ENCODE measurements around the gene HDGFL2. TPM values are rescaled to one million over a fixed set of nuclear protein-coding genes. Genes with fewer than 3 reads are reported as not detected.
A peak's percentile ranks its signal among the peaks of the same experiment; 100 is the strongest.

Gene HDGFL2
- total RNA-seq, 1 experiment from 2014 or later: 71.4 TPM

- Histone ChIP-seq H3K36me3 (no peaks in the 10 kb centered on the region), H3K4me1 (replicated peaks) (no peaks in the 10 kb centered on the region), H3K4me3 (no peak overlapping the region), H3K27ac (no peak overlapping the region), H3K9me3 (replicated peaks) (no peaks in the 10 kb centered on the region), H3K27me3 (replicated peaks) (peaks cover 26% of the 10 kb centered on the region)
- no peak for DNase-seq (ENCODE audit: low read depth in 1 of 2, low spot score in 2 of 2)
Observed at GRCh38 chr19:4513248-4513647, 41.2 kb downstream of the HDGFL2 start.

DNA sequence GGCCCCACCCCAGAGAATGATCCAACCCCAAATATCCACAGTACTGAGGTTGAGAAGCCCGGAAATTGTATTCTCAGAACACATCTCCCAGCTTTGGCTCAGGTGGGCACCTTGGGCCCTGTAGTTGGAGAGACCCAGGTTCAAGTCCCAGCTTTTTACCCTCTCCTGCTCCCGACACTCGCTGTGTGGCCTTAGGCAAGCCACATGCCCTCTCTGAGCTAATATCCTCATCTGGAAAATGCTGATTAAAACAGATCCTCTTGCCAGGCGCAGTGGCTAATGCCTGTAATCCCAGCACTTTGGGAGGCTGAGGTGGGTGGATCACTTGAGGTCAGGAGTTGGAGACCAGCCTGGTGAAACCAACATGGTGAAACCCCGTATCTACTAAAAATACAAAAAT is 43.6 kb downstream of the HDGFL2 start:
- no peaks in the 10 kb centered on the region for H3K9me3 ChIP-seq (replicated peaks)
- no peak overlapping the region for H3K27ac ChIP-seq
- no peaks in the 10 kb centered on the region for H3K36me3 ChIP-seq
- DNase-seq (ENCODE audit: low read depth in 1 of 2, low spot score in 2 of 2): no peak
- no peaks in the 10 kb centered on the region for H3K4me1 ChIP-seq (replicated peaks)
- H3K27me3 ChIP-seq (replicated peaks): peaks cover 26% of the 10 kb centered on the region
- no peak overlapping the region for H3K4me3 ChIP-seq

DNA sequence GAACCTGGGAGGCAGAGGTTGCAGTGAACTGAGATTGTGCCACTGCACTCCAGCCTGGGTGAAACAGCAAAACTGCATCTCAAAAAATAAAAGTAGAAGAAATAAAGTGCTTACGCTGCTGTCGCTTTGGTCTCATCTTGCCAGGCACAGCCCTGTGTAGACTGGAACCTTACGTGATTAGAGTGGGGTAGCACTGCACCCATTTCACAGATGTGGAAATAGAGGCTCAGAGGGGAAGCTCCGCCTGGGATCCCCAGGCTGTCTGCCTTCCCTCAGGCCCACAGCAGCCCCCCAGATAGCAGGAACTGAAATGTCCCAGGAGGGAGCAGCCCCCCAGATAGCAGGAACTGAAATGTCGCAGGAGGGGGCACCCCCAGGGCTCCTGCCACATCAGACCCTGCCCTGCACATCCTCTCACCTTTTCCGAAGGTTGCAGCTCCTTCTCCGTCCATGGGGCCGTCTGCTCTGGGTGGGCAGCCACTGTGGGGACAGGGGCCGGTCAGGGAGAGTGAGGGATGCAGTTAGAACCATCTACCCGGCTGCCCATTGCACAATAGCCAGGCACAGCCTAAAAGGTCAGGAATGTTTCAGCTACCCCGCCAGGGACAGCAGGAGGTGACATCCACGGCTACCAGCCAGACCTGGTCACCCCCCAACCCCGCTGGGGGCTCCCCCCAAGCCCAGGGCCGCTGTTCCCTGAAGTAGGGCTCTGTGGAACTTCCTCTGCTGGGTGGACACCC is 44.3 kb downstream of the HDGFL2 start:
- H3K27me3 ChIP-seq (replicated peaks): peaks cover 29% of the 10 kb centered on the region
- H3K36me3 ChIP-seq: no peaks in the 10 kb centered on the region
- H3K27ac ChIP-seq: no peak overlapping the region
- no peak for DNase-seq (ENCODE audit: low read depth in 1 of 2, low spot score in 2 of 2)
- no peak overlapping the region for H3K4me3 ChIP-seq
- 0 out of 2 replicates have a peak, but pooled peaks cover 1% of the 10 kb centered on the region for H3K4me1 ChIP-seq (replicated peaks)
- no peaks in the 10 kb centered on the region for H3K9me3 ChIP-seq (replicated peaks)

DNA sequence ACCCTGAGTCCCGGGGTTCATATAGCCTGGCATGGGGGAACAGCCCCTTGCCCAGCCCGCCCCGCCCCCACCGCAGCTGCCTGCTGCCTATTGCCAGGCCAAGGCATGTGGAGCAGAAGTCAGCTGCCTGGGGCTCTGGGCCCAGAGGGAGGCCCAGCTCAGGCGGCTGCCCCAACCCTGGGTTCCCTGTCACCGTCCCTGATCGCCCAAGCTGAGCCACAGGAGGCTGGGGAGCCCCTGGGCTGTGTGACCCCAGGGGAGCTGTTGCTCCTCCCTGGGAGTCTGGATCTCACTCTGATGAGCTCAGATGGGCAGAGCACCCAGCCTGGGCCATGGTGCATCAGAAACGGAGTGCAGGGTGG is 44.8 kb downstream of the HDGFL2 start:
- H3K27me3 ChIP-seq (replicated peaks): peaks cover 29% of the 10 kb centered on the region
- 0 out of 2 replicates have a peak, but pooled peaks cover 3% of the 10 kb centered on the region for H3K4me1 ChIP-seq (replicated peaks)
- no peak overlapping the region for H3K4me3 ChIP-seq
- H3K9me3 ChIP-seq (replicated peaks): no peaks in the 10 kb centered on the region
- H3K27ac ChIP-seq: no peak overlapping the region
- DNase-seq (ENCODE audit: low read depth in 1 of 2, low spot score in 2 of 2): no peak
- H3K36me3 ChIP-seq: no peaks in the 10 kb centered on the region

- no peak overlapping the region for H3K27ac ChIP-seq
- no peak overlapping the region for H3K4me3 ChIP-seq
- no peaks in the 10 kb centered on the region for H3K36me3 ChIP-seq
- H3K4me1 ChIP-seq (replicated peaks): 0 out of 2 replicates have a peak, but pooled peaks cover 3% of the 10 kb centered on the region
- peaks cover 29% of the 10 kb centered on the region for H3K27me3 ChIP-seq (replicated peaks)
- no peaks in the 10 kb centered on the region for H3K9me3 ChIP-seq (replicated peaks)
- DNase-seq (ENCODE audit: low read depth in 1 of 2, low spot score in 2 of 2): no peak
Observed at GRCh38 chr19:4517451-4518057, 45.5 kb downstream of the HDGFL2 start.

- no peak within 1 kb of the TSS for H3K4me3 ChIP-seq
- no peak within 1 kb of the TSS for H3K27ac ChIP-seq
- H3K27me3 ChIP-seq (replicated peaks): peaks cover 29% of the 10 kb centered on the region
- H3K4me1 ChIP-seq (replicated peaks): peaks cover 3% of the 10 kb centered on the region; the same call in 1 of the 2 replicates
- no peaks in the 10 kb centered on the region for H3K36me3 ChIP-seq
- DNase-seq (ENCODE audit: low read depth in 1 of 2, low spot score in 2 of 2): no peak
- H3K9me3 ChIP-seq (replicated peaks): no peaks in the 10 kb centered on the region
Observed at GRCh38 chr19:4518345-4519171, 46.5 kb downstream of the HDGFL2 start, which contains the start of gene PLIN4. Gene PLIN4 (minus strand): TSS chr19:4518486. CDS start chr19:4518272, 214 bp downstream.

GRCh38 chr19:4519172-4519496 is 47.0 kb downstream of the HDGFL2 start:
- peaks cover 3% of the 10 kb centered on the region; the same call in 1 of the 2 replicates for H3K4me1 ChIP-seq (replicated peaks)
- H3K27me3 ChIP-seq (replicated peaks): peaks cover 29% of the 10 kb centered on the region
- H3K36me3 ChIP-seq: no peaks in the 10 kb centered on the region

DNA sequence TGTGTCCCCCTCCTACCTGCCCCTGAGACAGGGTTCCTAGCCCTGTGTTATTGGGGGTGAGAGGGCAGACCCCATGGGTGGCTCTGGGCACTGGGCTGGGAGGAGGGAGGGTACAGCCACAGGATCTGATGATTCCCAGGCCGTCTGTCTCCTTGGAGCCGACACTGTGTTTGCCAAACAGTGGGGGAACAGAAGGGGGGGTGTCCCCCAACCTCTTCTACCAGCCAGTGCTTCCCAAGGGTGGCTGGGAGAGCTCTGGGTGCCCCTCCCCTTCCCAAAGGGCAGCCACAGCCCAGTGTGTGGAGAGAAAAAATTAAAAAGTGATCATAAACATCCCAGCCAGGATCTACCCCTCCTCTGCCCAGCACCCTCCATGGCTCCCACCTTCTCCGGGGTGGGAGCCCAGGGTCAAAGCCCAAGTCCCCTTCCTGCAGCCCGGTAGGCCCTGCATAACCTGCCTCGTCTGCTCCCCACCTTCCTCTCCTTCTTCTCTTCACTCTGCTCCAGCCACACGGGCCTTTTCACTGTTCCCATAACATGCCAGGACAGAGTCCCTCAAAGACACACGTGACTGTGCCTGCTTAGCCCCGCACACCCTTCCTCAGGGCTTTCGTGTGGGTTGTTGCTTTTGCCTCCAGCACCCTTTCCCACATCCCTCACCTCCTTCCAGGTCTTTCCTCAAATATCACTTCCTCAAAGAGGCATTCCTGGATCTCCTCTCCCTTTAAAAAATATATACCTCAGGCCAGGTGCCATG is 47.6 kb downstream of the HDGFL2 start:
- no peaks in the 10 kb centered on the region for H3K9me3 ChIP-seq (replicated peaks)
- no peak overlapping the region for H3K4me3 ChIP-seq
- DNase-seq (ENCODE audit: low read depth in 1 of 2, low spot score in 2 of 2): no peak
- H3K27me3 ChIP-seq (replicated peaks): peaks cover 29% of the 10 kb centered on the region
- H3K36me3 ChIP-seq: no peaks in the 10 kb centered on the region
- H3K27ac ChIP-seq: no peak overlapping the region
- H3K4me1 ChIP-seq (replicated peaks): peaks cover 3% of the 10 kb centered on the region; the same call in 1 of the 2 replicates

More at GRCh38 chr19:4519172-4519496, 47.0 kb downstream of the HDGFL2 start:
- no peak for DNase-seq (ENCODE audit: low read depth in 1 of 2, low spot score in 2 of 2)
- Histone ChIP-seq H3K4me3 (no peak overlapping the region), H3K27ac (no peak overlapping the region), H3K9me3 (replicated peaks) (no peaks in the 10 kb centered on the region)

DNA sequence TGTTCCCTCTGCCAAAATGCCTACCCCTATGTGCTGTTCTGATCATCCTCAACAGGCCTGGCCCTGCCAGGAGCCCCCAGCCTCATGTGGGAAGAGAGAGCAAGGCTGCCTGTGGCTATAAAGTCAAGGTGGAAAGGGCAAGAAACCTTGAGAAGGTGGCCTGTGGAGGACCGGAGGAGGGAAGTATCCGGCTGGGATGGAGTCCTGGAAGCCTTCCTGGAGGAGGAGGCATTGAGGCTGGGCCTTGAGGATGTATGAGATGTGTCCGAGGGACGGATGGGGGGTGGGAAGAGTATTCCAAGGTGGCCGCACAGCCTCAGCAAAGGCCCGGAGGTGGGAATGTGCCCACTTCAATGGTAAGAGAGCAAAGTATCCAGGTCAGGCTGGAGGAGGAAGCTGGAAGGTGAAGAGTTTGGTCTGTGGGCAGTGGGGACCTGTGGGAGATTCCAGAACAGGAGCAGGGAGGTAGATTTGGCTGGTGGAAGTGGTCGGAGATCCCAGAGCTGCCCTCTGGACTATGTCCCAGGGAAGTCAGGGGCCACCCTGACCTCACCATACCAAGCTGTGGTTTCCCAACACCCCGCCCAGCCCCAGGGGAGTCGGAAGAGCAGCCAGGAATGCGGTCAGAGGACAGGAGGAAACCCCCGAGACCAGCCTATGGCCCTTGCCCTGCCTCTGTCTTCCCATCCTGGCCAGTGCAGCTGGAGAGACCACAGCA is 49.2 kb downstream of the HDGFL2 start:
- no peak for DNase-seq (ENCODE audit: low read depth in 1 of 2, low spot score in 2 of 2)
- H3K27me3 ChIP-seq (replicated peaks): peaks cover 18% of the 10 kb centered on the region
- no peak overlapping the region for H3K27ac ChIP-seq

GRCh38 chr19:4521888-4522242 is 49.8 kb downstream of the HDGFL2 start:
- no peaks in the 10 kb centered on the region for H3K36me3 ChIP-seq
- no peak overlapping the region for H3K4me3 ChIP-seq
- no peak for DNase-seq (ENCODE audit: low read depth in 1 of 2, low spot score in 2 of 2)
- peaks cover 3% of the 10 kb centered on the region; the same call in 1 of the 2 replicates for H3K4me1 ChIP-seq (replicated peaks)
- H3K27ac ChIP-seq: no peak overlapping the region
- no peaks in the 10 kb centered on the region for H3K9me3 ChIP-seq (replicated peaks)
- H3K27me3 ChIP-seq (replicated peaks): peaks cover 13% of the 10 kb centered on the region

More for the DNA sequence above, 49.2 kb downstream of the HDGFL2 start:
- H3K4me3 ChIP-seq: no peak overlapping the region
- no peaks in the 10 kb centered on the region for H3K9me3 ChIP-seq (replicated peaks)
- H3K4me1 ChIP-seq (replicated peaks): peaks cover 3% of the 10 kb centered on the region; the same call in 1 of the 2 replicates
- no peaks in the 10 kb centered on the region for H3K36me3 ChIP-seq

GRCh38 chr19:4522291-4523002 is 50.4 kb downstream of the HDGFL2 start:
- Histone ChIP-seq H3K36me3 (no peaks in the 10 kb centered on the region), H3K4me3 (no peak overlapping the region), H3K27me3 (replicated peaks) (peaks cover 7% of the 10 kb centered on the region; the same call in 1 of the 2 replicates), H3K4me1 (replicated peaks) (peaks cover 3% of the 10 kb centered on the region; the same call in 1 of the 2 replicates), H3K9me3 (replicated peaks) (no peaks in the 10 kb centered on the region), H3K27ac (no peak overlapping the region)
- no peak for DNase-seq (ENCODE audit: low read depth in 1 of 2, low spot score in 2 of 2)

DNA sequence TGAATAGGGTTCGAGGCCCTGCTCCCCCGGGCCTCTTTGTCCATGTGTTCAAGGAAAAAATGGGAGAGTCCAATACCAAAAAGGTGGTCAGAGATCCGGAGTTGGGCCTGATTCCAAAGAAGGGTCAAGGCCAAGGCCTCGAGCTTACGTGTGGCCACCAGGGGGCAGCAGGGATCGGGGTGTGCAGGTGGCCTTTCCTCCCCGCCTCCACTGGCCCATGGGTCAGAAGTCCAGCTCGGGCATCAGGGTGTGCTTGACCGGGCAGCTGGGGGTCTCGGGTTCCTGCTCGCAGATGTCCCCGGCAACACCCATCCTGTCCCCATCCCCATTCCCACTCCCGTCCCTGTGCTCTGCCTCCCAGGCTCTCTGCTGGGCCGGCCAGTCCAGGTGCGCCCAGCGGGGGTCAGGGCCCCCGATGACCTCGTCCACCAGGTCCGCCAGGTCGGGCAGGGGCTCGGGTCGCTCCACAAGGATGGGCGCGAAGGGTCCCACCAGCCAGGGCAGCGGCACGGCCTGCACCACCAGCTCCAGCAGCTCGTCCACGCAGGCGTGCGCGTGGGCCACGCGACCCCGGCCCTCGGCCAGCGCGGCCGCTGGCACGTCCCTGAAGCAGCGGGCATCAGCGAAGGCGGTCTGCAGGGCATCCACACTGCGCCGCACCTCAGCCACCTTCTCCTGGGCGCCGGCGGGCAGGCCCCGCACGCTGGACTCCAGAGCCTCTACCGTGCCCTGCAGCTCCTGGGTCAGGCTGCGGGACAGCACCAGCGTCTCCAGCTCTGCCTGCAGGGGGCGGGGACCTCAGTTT is 51.4 kb downstream of the HDGFL2 start:
- no peak overlapping the region for H3K27ac ChIP-seq
- peak in 1 of 2 experiments; percentile 28 for DNase-seq (ENCODE audit: low read depth in 1 of 2, low spot score in 2 of 2)
- peaks cover 3% of the 10 kb centered on the region; the same call in 1 of the 2 replicates for H3K4me1 ChIP-seq (replicated peaks)
- no peak overlapping the region for H3K4me3 ChIP-seq
- H3K36me3 ChIP-seq: no peaks in the 10 kb centered on the region
- 0 out of 2 replicates have a peak, but pooled peaks cover 2% of the 10 kb centered on the region for H3K27me3 ChIP-seq (replicated peaks)
- H3K9me3 ChIP-seq (replicated peaks): no peaks in the 10 kb centered on the region
